Measurements from ENCODE around the gene LEKR1.

The LEKR1 gene

GRCh38 chr3:157092230-157092629 lies 266.1 kb downstream of the LEKR1 start:
- no CpG with 5 or more reads among the region's 5 CpGs for WGBS, 2 donors (ENCODE audit: extremely low coverage in 2 of 2, insufficient read length in 2 of 2, insufficient replicate concordance in 1 of 2)
- Histone ChIP-seq H3K14ac (ENCODE audit: low read length) (peak overlapping the region; percentile 10), H3K4ac (ENCODE audit: low read length) (no peak overlapping the region), H3K36me3 (replicated peaks in 1 of 2; ENCODE audit: control insufficient read depth in 2 of 2, insufficient read depth in 2 of 2, low read length in 2 of 2) (no peaks in the 10 kb centered on the region), H2AK5ac (ENCODE audit: low read depth, low read length) (no peak overlapping the region), H2BK120ac (ENCODE audit: low read depth, low read length) (no peak overlapping the region), H3K27me3 (ENCODE audit: control insufficient read depth in 3 of 3, insufficient read depth in 3 of 3, low read depth in 1 of 3, low read length in 3 of 3) (peaks cover 0 to 11% (median 0%) of the 10 kb centered on the region in 3 experiments), H3K4me1 (ENCODE audit: control insufficient read depth in 2 of 2, insufficient read depth in 1 of 2, low read depth in 1 of 2, low read length in 2 of 2) (peaks cover 6 to 9% of the 10 kb centered on the region in 2 donors), H2BK15ac (ENCODE audit: low read length) (no peak overlapping the region), H4K91ac (ENCODE audit: low read depth, low read length, poor library complexity) (no peak overlapping the region), H2BK5ac (ENCODE audit: low read length) (no peak overlapping the region), H3K18ac (ENCODE audit: low read length) (no peak overlapping the region), H2AFZ (ENCODE audit: low read length) (no peak overlapping the region), H3K23ac (ENCODE audit: low read depth, low read length, poor library complexity) (no peak overlapping the region), H4K8ac (ENCODE audit: low read depth, low read length) (no peak overlapping the region), H3K9me3 (replicated peaks in 1 of 2; ENCODE audit: control insufficient read depth in 2 of 2, insufficient read depth in 1 of 2, low read depth in 1 of 2, low read length in 2 of 2) (no peaks in the 10 kb centered on the region), H3K27ac (replicated peaks; ENCODE audit: low read length) (no peak overlapping the region), H3K4me2 (ENCODE audit: insufficient read depth, low read length, poor library complexity, severe bottlenecking) (no peak overlapping the region), H3K4me3 (ENCODE audit: low read length in 2 of 2) (no peak overlapping the region), H3K9ac (ENCODE audit: low read depth, low read length, poor library complexity) (no peak overlapping the region), H3K79me1 (ENCODE audit: low read depth, low read length) (no peaks in the 10 kb centered on the region), H2BK12ac (ENCODE audit: low read length) (no peak overlapping the region)
- DNase-seq (ENCODE audit: low spot score): no peak

DNA sequence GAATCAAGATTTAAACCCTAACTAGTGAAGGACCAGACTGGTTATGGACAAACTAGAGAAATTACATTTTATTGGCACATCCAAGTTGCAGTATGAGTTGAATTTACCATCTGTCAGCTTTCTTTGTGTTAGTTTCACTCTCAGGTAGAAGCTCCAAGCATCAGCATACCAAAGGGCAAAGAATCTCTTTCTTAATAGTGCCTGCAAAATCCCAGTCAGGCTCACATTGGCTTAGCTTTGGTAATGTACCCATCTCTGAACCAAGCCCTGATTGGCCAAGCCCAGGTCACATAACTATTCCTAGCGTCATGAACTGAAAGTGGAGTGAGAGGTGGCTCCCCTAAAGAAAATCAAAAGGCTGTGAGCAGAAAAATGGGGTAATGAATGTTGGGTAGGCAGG lies 266.9 kb downstream of the LEKR1 start:
- Histone ChIP-seq H4K8ac (ENCODE audit: low read depth, low read length) (no peak overlapping the region), H2BK5ac (ENCODE audit: low read length) (no peak overlapping the region)

DNA sequence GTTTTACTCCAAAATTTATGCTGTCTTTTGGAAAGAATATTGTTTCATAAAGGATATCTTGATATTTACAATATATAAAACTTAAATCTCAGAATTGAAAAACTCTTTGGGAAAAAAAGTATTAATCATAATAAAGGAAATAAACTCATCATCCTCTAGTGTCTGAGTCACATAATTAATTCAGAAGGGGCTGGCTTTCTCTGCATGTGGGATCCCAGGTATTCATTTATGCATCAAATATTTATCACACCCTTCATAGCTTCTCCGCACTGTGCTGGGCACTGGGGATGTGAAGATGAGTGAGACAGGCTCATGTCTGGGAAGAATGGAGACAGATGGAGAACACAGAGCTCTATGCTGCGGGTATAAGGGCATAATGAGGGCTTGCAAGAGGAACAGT lies 268.1 kb downstream of the LEKR1 start:
- no CpG with 5 or more reads among the region's 2 CpGs for WGBS, 2 donors (ENCODE audit: extremely low coverage in 2 of 2, insufficient read length in 2 of 2, insufficient replicate concordance in 1 of 2)

More for the DNA sequence above, 266.9 kb downstream of the LEKR1 start:
- no peak overlapping the region for H3K4me3 ChIP-seq (ENCODE audit: low read length in 2 of 2)
- no CpG with 5 or more reads among the region's 1 CpG for WGBS, 2 donors (ENCODE audit: extremely low coverage in 2 of 2, insufficient read length in 2 of 2, insufficient replicate concordance in 1 of 2)
- no peak overlapping the region for H3K4me2 ChIP-seq (ENCODE audit: insufficient read depth, low read length, poor library complexity, severe bottlenecking)
- no peak overlapping the region for H3K14ac ChIP-seq (ENCODE audit: low read length)
- H3K4me1 ChIP-seq (ENCODE audit: control insufficient read depth in 2 of 2, insufficient read depth in 1 of 2, low read depth in 1 of 2, low read length in 2 of 2): peaks cover 3 to 6% of the 10 kb centered on the region in 2 donors
- no peak overlapping the region for H3K18ac ChIP-seq (ENCODE audit: low read length)
- no peak overlapping the region for H4K91ac ChIP-seq (ENCODE audit: low read depth, low read length, poor library complexity)
- H3K79me1 ChIP-seq (ENCODE audit: low read depth, low read length): no peaks in the 10 kb centered on the region
- no peak overlapping the region for H3K9ac ChIP-seq (ENCODE audit: low read depth, low read length, poor library complexity)
- no peak overlapping the region for H3K23ac ChIP-seq (ENCODE audit: low read depth, low read length, poor library complexity)
- H2BK120ac ChIP-seq (ENCODE audit: low read depth, low read length): no peak overlapping the region
- no peak overlapping the region for H2AK5ac ChIP-seq (ENCODE audit: low read depth, low read length)
- H2BK15ac ChIP-seq (ENCODE audit: low read length): no peak overlapping the region
- no peaks in the 10 kb centered on the region for H3K9me3 ChIP-seq (replicated peaks in 1 of 2; ENCODE audit: control insufficient read depth in 2 of 2, insufficient read depth in 1 of 2, low read depth in 1 of 2, low read length in 2 of 2)
- no peak overlapping the region for H3K4ac ChIP-seq (ENCODE audit: low read length)
- H3K36me3 ChIP-seq (replicated peaks in 1 of 2; ENCODE audit: control insufficient read depth in 2 of 2, insufficient read depth in 2 of 2, low read length in 2 of 2): no peaks in the 10 kb centered on the region
- H2BK12ac ChIP-seq (ENCODE audit: low read length): no peak overlapping the region
- no peak for DNase-seq (ENCODE audit: low spot score)
- H3K27me3 ChIP-seq (ENCODE audit: control insufficient read depth in 3 of 3, insufficient read depth in 3 of 3, low read depth in 1 of 3, low read length in 3 of 3): peaks cover 0 to 17% (median 0%) of the 10 kb centered on the region in 3 experiments
- H3K27ac ChIP-seq (replicated peaks; ENCODE audit: low read length): no peak overlapping the region
- H2AFZ ChIP-seq (ENCODE audit: low read length): no peak overlapping the region

GRCh38 chr3:157094751-157095480 lies 268.8 kb downstream of the LEKR1 start:
- Histone ChIP-seq H2BK12ac (ENCODE audit: low read length) (no peak overlapping the region), H3K14ac (ENCODE audit: low read length) (no peak overlapping the region), H3K4me2 (ENCODE audit: insufficient read depth, low read length, poor library complexity, severe bottlenecking) (no peak overlapping the region), H2AFZ (ENCODE audit: low read length) (no peak overlapping the region), H3K9ac (ENCODE audit: low read depth, low read length, poor library complexity) (no peak overlapping the region), H3K4me1 (ENCODE audit: control insufficient read depth in 2 of 2, insufficient read depth in 1 of 2, low read depth in 1 of 2, low read length in 2 of 2) (no peaks in the 10 kb centered on the region), H3K9me3 (replicated peaks in 1 of 2; ENCODE audit: control insufficient read depth in 2 of 2, insufficient read depth in 1 of 2, low read depth in 1 of 2, low read length in 2 of 2) (no peaks in the 10 kb centered on the region), H3K27ac (replicated peaks; ENCODE audit: low read length) (no peak overlapping the region), H2AK5ac (ENCODE audit: low read depth, low read length) (no peak overlapping the region), H4K8ac (ENCODE audit: low read depth, low read length) (no peak overlapping the region), H3K36me3 (replicated peaks in 1 of 2; ENCODE audit: control insufficient read depth in 2 of 2, insufficient read depth in 2 of 2, low read length in 2 of 2) (no peaks in the 10 kb centered on the region), H3K4me3 (ENCODE audit: low read length in 2 of 2) (no peak overlapping the region), H4K91ac (ENCODE audit: low read depth, low read length, poor library complexity) (no peak overlapping the region), H3K27me3 (ENCODE audit: control insufficient read depth in 3 of 3, insufficient read depth in 3 of 3, low read depth in 1 of 3, low read length in 3 of 3) (peaks cover 0 to 30% (median 0%) of the 10 kb centered on the region in 3 experiments), H3K4ac (ENCODE audit: low read length) (no peak overlapping the region), H3K79me1 (ENCODE audit: low read depth, low read length) (no peaks in the 10 kb centered on the region), H2BK5ac (ENCODE audit: low read length) (no peak overlapping the region), H2BK15ac (ENCODE audit: low read length) (no peak overlapping the region), H3K23ac (ENCODE audit: low read depth, low read length, poor library complexity) (no peak overlapping the region), H3K18ac (ENCODE audit: low read length) (no peak overlapping the region), H2BK120ac (ENCODE audit: low read depth, low read length) (no peak overlapping the region)
- no CpG with 5 or more reads among the region's 5 CpGs for WGBS, 2 donors (ENCODE audit: extremely low coverage in 2 of 2, insufficient read length in 2 of 2, insufficient replicate concordance in 1 of 2)
- no peak for DNase-seq (ENCODE audit: low spot score)

More for the DNA sequence above, 268.1 kb downstream of the LEKR1 start:
- Histone ChIP-seq H4K91ac (ENCODE audit: low read depth, low read length, poor library complexity) (no peak overlapping the region), H2AFZ (ENCODE audit: low read length) (no peak overlapping the region), H3K4me2 (ENCODE audit: insufficient read depth, low read length, poor library complexity, severe bottlenecking) (no peak overlapping the region), H3K18ac (ENCODE audit: low read length) (no peak overlapping the region), H2BK5ac (ENCODE audit: low read length) (no peak overlapping the region), H4K8ac (ENCODE audit: low read depth, low read length) (no peak overlapping the region), H3K79me1 (ENCODE audit: low read depth, low read length) (no peaks in the 10 kb centered on the region), H3K9me3 (replicated peaks in 1 of 2; ENCODE audit: control insufficient read depth in 2 of 2, insufficient read depth in 1 of 2, low read depth in 1 of 2, low read length in 2 of 2) (no peaks in the 10 kb centered on the region), H3K27me3 (ENCODE audit: control insufficient read depth in 3 of 3, insufficient read depth in 3 of 3, low read depth in 1 of 3, low read length in 3 of 3) (peaks cover 0 to 24% (median 0%) of the 10 kb centered on the region in 3 experiments), H3K23ac (ENCODE audit: low read depth, low read length, poor library complexity) (no peak overlapping the region), H3K27ac (replicated peaks; ENCODE audit: low read length) (no peak overlapping the region), H2BK15ac (ENCODE audit: low read length) (no peak overlapping the region), H3K4me1 (ENCODE audit: control insufficient read depth in 2 of 2, insufficient read depth in 1 of 2, low read depth in 1 of 2, low read length in 2 of 2) (peaks cover 2 to 3% of the 10 kb centered on the region in 2 donors), H2BK12ac (ENCODE audit: low read length) (no peak overlapping the region), H2BK120ac (ENCODE audit: low read depth, low read length) (no peak overlapping the region), H3K14ac (ENCODE audit: low read length) (no peak overlapping the region), H3K36me3 (replicated peaks in 1 of 2; ENCODE audit: control insufficient read depth in 2 of 2, insufficient read depth in 2 of 2, low read length in 2 of 2) (no peaks in the 10 kb centered on the region), H3K9ac (ENCODE audit: low read depth, low read length, poor library complexity) (no peak overlapping the region), H3K4ac (ENCODE audit: low read length) (no peak overlapping the region), H3K4me3 (ENCODE audit: low read length in 2 of 2) (no peak overlapping the region), H2AK5ac (ENCODE audit: low read depth, low read length) (no peak overlapping the region)
- DNase-seq (ENCODE audit: low spot score): no peak
